Measurements from ENCODE around the gene MTM1.

The MTM1 gene

DNA sequence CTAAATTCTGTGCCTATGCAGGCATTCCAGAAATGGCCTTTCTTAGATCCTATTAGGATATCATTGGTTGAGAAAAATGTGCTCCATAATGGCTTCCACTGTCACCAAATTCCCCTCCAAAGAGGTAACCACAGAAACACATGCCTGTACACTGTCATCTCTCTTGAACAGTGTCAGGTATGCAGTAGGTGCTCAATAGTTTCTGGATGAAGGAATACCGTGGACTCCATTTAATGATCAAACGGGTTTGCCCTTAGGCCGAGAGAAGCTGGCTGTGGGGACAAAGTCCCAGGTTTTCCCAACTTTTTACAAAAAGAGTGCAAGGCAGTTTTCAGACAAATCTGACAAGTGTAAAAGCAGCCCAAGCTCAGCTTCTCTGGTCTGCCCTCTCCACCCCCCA, 16.5 kb upstream of the MTM1 start:
- no peak for DNase-seq

DNA sequence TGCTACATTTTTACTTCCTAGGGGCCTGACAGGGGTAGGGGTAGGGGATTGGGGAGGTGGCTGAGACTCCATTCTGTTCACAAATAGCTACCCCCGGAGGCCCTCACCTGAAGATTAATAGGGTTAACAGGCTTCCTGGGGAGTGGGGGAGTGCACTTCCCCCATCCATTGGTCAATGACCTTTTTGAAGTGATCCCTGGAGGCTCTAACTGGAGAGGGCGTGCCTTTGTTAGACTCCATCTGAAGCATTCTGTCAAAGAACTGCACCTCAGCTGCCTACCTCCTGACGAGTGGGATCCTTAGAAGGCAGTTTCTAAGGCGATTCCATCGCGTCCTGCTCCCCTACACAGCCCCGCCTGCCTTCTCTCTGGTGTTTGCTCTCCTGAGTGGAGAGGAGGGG, 10.0 kb upstream of the MTM1 start:
- DNase-seq, result no peak

DNA sequence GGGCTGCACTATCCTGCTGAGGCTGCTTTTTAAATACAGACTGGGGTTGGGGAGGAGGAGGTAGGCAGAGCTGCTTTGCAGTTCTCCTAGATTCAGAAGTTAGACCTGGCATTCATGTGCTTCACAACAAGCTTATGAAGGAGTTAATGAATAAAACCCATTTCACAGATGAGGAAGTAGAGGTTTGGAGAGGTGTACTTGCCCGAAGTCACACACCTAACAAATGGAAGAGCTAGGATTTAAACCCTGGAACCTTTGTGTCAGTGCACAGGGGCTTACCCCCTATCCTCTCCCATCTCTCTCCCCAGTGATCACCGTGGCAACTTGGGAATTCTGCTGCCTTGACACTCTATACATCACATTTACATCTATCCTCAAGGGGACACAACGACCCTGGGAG, 3.6 kb upstream of the MTM1 start:
- no peak for DNase-seq

GRCh38 chrX:150565551-150565950, 2.9 kb upstream of the MTM1 start:
- DNase-seq, result no peak

DNA sequence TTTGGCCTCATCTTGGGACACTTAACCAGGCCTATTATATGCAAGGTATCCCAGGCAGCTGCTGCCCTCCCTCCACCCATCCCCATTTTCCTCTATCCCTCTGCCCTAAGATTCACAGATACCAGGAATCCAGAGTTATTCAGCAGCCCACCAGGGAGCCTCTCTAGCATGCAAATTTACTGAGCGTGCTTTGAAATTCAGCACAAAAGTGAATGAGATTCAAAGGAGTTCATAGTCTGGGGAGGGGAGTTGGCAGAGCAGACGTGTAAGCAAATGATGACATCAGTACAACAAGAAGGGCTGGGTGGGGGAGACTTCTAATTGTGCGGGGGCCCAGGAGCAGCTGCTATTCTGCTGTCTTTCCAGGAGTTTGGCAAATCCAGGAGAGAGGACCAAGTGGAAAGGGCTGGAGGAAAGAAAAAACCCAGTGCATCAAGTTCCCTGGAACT, 1.7 kb upstream of the MTM1 start:
- DNase-seq, result no peak

- no peak for DNase-seq
Measured at GRCh38 chrX:150567645-150568319, 639 bp upstream of the MTM1 start.

DNA sequence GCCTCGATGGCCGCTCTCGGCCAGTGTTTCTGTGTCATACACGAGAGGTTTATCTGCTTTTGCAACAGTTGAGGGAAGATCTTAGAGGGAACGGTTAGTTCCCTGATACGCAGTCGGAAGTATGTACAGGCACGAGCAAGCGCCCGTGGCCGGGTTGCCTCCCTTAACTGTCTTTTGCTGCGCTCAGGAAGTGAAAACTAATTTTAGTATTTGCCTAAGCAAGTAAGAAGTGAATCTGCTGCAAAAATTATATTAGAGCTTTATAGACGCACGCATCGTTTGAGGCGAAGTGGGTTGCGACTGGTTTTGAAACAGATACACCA, 695 bp downstream of the MTM1 start:
- DNase-seq, result peak in 2 of 4 experiments; percentile 5 to 20

- no peak for DNase-seq
Measured at GRCh38 chrX:150570512-150570911, 2.1 kb downstream of the MTM1 start.

GRCh38 chrX:150572206-150572605, 3.8 kb downstream of the MTM1 start:
- DNase-seq, result no peak

- no peak for DNase-seq
Measured at GRCh38 chrX:150573106-150573505, 4.7 kb downstream of the MTM1 start.

- DNase-seq, result no peak
Measured at GRCh38 chrX:150573702-150574101, 5.3 kb downstream of the MTM1 start.

- no peak for DNase-seq
Measured at GRCh38 chrX:150574559-150575418, 6.4 kb downstream of the MTM1 start.

DNA sequence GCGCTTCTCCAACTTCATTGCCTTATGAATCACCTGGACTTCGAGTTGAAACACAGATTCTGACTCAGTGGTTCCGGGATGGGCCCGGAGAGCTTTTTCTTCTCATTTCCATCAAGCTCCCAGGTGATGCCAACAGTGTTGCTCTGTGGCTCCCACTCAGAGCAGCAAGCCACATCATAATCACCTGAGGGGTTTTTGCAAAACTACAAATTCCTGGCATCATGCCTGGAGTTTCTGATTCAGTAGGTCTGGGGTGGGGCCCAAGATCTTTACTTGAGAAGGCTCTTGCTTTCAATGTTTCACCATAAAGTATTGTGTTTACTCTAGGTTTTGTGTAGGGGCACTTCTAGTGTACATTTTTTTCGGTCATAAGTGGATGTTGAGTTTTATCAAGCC, 7.0 kb downstream of the MTM1 start:
- DNase-seq, result no peak

DNA sequence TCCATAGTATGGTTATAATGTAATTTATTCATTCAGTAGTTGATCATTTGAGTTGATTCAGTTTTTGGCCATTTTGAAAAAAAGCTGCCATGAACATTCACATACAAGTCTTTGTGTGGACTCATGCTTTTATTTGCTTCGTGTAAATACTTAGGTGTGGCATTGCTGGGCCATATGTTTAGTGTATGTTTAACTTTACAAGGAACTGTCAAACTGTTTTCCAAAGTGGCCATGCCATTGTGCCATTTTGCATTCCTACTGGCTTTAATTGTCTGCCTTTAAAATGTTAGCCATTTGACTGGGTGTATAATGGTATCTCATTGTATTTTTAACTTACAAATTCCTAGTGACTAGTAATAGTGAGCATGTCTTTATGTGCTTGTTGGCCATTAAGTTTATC, 8.8 kb downstream of the MTM1 start:
- DNase-seq, result no peak

DNA sequence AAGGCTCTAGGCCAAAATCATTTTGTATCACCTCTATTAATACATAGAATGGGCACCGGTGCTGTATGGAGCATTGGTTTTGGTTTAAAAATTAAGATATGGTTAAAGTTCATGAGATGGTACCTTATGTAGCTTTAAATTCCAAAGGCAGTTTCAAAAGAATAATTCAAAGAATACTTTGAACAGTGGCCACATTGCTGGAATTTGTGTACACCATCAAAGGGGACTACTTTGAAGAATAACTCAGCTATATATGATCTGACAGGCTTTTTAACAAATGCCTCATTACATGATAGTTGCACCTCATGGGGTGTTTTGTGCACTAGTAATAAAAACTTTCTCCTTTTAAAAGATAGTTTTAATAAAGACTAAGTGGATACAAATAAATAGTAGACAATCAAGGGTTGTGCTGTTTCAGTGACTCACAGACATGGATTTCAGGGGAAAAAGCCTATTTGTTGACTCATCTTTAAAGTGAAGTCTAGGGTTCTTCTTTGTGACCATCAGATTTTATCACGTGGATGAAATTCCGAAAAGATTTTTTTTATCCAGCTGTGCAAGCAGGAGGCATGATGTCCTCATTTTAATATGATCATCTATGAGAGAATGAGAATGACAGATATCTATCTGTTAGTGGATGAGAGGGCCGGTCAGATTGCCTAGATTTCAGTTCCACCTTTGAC, 12.8 kb downstream of the MTM1 start:
- DNase-seq, result no peak

- DNase-seq, result no peak
Measured at GRCh38 chrX:150582338-150582948, 14.0 kb downstream of the MTM1 start.

GRCh38 chrX:150587585-150588503, 19.4 kb downstream of the MTM1 start:
- DNase-seq, result peak; percentile 1 to 18 (median 13)

- DNase-seq, result no peak
Measured at GRCh38 chrX:150594584-150594983, 26.2 kb downstream of the MTM1 start.

GRCh38 chrX:150599226-150599625, 30.8 kb downstream of the MTM1 start:
- no peak for DNase-seq

GRCh38 chrX:150602296-150602695, 33.9 kb downstream of the MTM1 start:
- no peak for DNase-seq

DNA sequence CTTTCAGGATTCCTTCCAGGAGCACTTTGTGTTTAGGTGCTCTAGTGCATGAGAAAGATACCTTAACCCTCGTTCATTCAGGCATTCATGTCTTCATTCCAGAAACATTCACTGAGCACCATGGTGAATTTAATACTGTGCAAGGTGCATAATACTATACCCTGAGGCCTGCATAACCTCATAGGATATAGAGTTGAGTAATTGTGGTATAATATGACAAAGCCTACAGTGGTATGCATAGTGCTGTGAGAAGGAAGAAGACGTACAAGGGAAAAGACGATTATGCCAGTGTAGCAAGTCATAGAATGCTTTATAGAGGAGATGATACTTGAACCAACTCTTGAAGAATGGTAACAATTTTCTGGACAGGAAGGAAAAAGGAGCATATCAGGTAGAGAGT, 34.3 kb downstream of the MTM1 start:
- no peak for DNase-seq

DNA sequence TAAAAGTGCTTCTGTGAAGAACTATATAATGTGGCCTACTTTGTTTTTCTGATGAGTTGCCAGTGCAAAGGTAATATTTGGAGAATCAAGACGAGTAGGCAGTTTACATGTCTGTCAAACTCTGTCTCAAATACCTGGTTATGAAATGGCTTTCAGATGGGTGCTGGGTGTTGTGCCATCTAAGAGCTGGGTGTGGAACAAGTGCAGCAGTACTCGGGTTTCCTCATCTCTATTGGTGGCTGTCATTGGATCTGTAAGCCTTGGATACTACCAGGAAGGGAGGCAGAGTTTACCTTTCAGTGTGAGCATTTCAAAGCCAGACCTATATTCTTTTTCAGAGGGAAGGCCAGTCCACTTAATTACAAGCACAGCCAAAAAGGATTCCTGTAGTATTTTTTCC, 37.2 kb downstream of the MTM1 start:
- DNase-seq, result no peak
